PC-3 (cell line): Measurements from ENCODE around the gene SERAC1.
"Not testable (repeated sequence)": the region's sequence is repeated elsewhere in the genome, so short reads cannot be mapped to it uniquely, and the experiment has no call there.

Source experiments
- CTCF ChIP-seq: fragments of 300-600 bp; sonication (generic); conservative IDR thresholded peaks from 2 replicates; pipeline ENCODE4 v1.5.1; 2017; ENCODE audit warnings: antibody characterized with exemption, low read depth, mild to moderate bottlenecking, low read length
- EZH2 ChIP-seq: fragments of 300-600 bp; sonication (generic); IDR thresholded peaks from one replicate; pipeline ENCODE4 v1.6.1; 2017; ENCODE audit warnings: antibody characterized with exemption, mild to moderate bottlenecking, low read length; ENCODE audit not compliant: unreplicated experiment

- not testable (repeated sequence) for TF ChIP-seq CTCF, EZH2
Measured at GRCh38 chr6:158177712-158178111, 9.7 kb upstream of the SERAC1 start.
